ENCODE data around the gene CACNA1A.

CACNA1A gene

GRCh38 chr19:13493516-13494310 lies 12.6 kb downstream of the CACNA1A start:
- DNase-seq, result peak; percentile 8

DNA sequence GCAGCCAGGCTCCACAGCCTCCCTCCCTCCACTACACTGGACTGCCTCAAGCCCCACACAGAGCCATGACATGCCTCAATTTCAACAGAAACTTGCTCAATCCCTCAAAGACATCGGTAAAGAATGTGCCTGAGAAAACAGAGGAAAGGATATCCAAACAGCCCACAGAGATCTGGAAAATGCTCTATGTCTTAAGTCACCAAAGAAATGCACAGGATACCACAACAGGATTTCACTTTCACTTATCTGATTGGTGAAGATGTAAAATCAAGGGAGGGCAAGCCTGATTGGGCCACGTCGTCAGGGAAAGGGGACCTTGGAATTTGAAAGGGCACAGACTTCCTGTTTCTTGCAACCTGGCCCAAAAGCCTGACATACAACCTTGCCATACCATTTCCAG lies 14.2 kb downstream of the CACNA1A start:
- DNase-seq, result peak; percentile 90

DNA sequence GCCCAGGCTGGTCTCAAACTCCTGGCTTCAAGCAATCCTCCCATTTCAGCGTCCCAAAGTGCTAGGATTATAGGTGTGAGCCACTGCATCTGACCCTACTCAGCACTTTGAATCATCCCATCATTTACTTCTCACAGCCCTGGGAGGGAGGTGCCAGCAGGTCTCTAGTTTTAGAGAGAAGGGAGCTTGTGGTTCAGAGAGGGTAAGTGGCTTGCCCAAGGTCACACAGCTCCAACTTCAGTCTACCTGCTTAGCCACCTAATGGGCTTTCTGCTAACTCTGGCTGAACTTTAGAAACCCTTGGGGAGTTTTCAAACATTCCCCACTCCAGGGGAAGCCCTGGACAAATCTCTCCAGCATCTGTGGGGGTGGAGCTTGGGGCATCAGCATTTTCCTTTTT lies 18.3 kb downstream of the CACNA1A start:
- DNase-seq, result no peak

- DNase-seq, result no peak
These were observed 22.1 kb downstream of the CACNA1A start for GRCh38 chr19:13484166-13484565.

DNA sequence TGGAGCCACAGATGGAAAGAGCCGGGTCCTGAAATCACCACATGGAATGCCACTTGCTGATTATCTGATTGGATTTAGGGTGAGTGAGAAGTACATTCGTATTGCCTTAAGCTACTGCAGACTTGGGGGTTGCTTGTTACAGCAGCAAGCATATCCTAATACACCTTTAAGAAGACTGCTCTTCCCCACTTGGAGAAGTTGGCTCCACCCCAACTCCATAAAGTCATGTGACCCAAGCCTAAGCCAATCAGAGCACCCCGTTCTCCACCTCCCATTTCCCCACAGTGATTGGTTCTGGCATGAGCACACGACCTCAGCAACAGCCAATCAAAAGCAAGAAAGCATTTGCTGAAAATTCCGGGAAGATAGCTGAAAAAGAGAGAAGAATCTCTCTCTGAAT lies 23.1 kb downstream of the CACNA1A start:
- no peak for DNase-seq

GRCh38 chr19:13478576-13478975 lies 27.7 kb downstream of the CACNA1A start:
- no peak for DNase-seq

GRCh38 chr19:13476071-13476470 lies 30.2 kb downstream of the CACNA1A start:
- no peak for DNase-seq

GRCh38 chr19:13475044-13475443 lies 31.2 kb downstream of the CACNA1A start:
- DNase-seq, result no peak

GRCh38 chr19:13466697-13467096 lies 39.6 kb downstream of the CACNA1A start:
- no peak for DNase-seq

- peak; percentile 29 for DNase-seq
These were observed 43.0 kb downstream of the CACNA1A start for GRCh38 chr19:13463296-13463695.

- DNase-seq, result no peak
These were observed 44.7 kb downstream of the CACNA1A start for GRCh38 chr19:13461536-13461935.

DNA sequence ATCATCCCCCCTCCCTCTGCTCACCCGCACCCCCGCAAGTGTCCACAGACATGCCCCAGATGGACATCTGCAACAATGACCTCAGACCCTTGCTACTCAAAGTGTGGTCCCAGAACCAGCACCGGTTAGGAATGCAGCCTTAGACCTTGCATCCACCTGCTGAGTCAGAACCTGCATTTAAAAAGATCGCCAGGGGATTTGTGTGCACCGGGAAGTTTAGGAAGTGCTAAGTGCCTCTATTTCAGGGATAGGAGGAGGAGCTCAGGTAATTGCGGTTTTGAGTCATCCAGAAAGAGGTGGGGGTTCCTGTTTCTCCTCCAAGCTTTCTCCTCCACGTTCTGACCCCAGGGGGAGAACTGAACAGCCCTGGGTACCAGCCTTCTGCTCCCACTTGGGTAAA lies 46.2 kb downstream of the CACNA1A start:
- no peak for DNase-seq

DNA sequence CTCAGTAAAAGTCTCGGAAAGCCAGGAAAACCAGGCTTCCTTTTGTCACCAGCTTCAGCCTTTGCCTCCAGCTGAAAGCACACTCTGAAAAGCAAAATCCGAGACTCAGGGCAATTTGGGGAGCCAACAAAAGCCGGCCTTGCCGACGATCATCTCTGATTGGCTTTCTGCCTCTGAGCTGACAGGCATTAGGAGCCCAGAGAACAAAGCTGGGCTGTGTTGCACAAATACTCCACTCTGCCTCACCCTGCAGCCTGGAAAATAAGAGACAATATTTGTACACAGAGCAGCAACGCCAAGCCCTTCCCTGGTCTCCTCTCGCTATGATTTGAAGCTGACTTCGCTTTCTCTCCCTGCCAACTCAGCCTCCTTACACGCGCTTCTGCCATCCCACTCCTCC lies 46.9 kb downstream of the CACNA1A start:
- DNase-seq, result no peak

DNA sequence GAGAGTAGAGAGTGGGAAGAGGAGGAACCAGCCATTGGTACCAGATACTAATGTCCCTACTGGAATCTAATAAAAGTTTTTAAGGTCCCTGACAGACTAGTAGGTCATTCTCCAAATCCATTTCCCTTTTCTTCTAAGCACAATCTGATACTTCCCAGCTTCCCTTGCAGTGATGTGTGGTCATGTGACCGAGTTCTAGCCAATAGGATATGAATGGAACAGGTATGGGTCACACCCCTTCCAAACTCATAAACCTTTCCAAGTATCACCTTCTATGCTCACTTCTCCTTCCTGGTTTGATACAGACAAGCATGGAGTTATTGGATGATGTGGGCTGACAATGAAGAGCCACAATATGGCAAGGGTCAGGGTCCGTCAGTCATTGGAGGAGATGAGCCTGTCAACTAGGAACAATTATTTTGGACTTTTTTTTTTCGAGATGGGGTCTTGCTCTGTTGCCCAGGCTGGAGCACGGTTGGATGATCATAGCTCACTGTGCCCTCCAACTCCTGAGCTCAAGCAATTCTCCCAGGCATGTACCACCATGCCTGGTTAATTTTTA lies 54.8 kb downstream of the CACNA1A start:
- no peak for DNase-seq

DNA sequence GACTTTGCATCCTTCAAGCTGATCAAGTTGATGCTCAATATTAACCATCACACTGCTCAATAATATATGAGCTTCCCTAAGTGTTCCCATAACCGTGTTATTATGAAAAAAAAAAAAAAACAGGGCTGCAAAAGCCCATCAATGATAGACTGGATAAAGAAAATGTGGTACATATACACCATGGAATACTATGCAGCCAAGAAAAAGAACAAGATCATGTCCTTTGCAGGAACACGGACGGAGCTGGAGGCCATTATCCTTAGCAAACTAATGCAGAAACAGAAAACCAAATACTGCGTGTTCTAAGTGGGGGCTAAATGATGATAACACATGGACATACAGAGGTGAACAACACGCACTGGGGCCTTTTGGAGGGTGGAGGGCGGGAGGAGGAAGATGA lies 58.3 kb downstream of the CACNA1A start:
- no peak for DNase-seq

GRCh38 chr19:13441810-13442512 lies 64.3 kb downstream of the CACNA1A start:
- DNase-seq, result peak; percentile 54

GRCh38 chr19:13437919-13438618 lies 68.2 kb downstream of the CACNA1A start:
- no peak for DNase-seq

- DNase-seq, result no peak
These were observed 69.9 kb downstream of the CACNA1A start for GRCh38 chr19:13436352-13436751.

DNA sequence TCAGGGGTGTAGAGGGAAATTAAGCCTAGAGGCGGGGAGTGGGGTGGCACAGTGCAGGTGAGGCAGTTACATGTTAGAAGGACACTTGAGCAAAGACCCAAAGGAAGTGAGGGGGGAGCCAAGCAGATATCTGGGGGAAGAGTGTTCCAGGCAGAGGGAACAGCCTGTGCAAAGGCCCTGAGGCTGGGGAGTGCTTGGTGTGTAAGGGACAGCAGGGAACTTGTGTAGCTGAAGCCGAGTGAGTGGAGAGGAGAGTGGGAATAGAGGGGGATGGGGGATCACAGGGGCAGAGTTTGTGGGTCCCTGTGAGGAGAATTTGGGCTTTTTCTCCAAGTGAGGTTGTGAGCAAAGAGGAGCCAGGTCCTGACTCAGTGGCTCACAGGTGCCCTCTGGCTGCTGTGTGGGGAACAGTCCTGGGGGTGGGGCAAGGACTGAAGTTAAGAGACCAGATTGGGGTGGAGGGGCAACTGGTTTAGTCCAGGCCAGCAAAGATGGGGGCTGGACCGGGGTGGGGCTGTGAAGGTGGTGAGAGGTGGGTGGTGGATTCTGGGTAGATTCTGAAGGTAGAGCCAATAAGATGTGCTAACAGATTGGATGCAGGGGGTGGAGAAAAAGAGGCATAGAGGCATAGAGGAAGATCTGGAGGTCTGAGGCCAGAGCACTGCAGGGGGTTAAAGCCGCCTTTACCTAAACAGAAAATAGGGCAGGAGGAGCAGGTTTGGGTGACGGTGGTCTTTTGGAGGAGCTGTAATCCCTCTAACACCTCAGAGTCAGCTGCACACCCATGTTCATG lies 75.3 kb downstream of the CACNA1A start:
- DNase-seq, result peak; percentile 56

GRCh38 chr19:13429563-13429962 lies 76.7 kb downstream of the CACNA1A start:
- no peak for DNase-seq

DNA sequence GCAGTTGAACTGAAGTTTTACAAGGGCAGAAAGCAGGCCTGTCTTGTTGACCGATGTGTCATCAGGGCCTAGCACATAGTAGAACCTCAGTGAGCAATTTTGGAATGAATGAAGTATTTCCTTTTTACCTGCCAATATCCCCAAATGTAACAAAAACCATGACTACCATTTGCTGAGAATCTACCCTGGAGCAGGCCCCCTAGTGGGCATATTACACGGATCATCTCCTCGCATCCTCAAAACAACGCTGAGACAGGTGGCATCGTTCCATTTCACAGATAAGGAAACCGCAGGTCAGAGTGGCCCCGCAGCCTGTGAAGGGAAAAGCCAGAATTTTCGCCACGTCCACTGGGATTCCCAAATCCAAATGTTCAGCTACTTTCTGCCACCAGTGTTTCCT lies 77.9 kb downstream of the CACNA1A start:
- peak; percentile 4 for DNase-seq
